Pancreas (tissue), 10 donors: Measurements from ENCODE around the gene EREG. TPM values are rescaled to one million over a fixed set of nuclear protein-coding genes. Genes with fewer than 3 reads are reported as not detected.
A peak's percentile ranks its signal among the peaks of the same experiment; 100 is the strongest.
"Not testable (repeated sequence)": the region's sequence is repeated elsewhere in the genome, so short reads cannot be mapped to it uniquely, and the experiment has no call there.

Source experiments
- ATAC-seq, 4 donors: fragments of 200-7000 bp; cut with Tn5 transposase; one replicate each; pipeline versions ENCODE4 v1.8.0 to v1.9.1; 2020; ENCODE audit warnings: mild to moderate bottlenecking in 4 of 4, moderate library complexity in 4 of 4
- DNase-seq, 6 donors: peaks; one replicate each; pipeline ENCODE4 v3.0.0-alpha.2; 2020
- FAIRE-seq: peaks from 2 replicates; lab custom pipeline; 2012; peaks lifted over from hg19 to GRCh38; lab: Jason Lieb, UNC
- H3K27ac ChIP-seq, 4 donors: fragments of 200-600 bp; sonication (generic); 1 replicate in 3 of 4; 2 replicates in 1 of 4; pipeline versions ENCODE4 v1.5.0 to v1.8.0; 2020
- H3K27me3 ChIP-seq, 4 donors: fragments of 200-600 bp; one replicate each; pipeline ENCODE4 v1.8.0; 2021
- H3K36me3 ChIP-seq, 3 donors: fragments of 200-600 bp; sonication (generic) in 1 of 3; one replicate each; pipeline versions ENCODE4 v1.5.0 to v1.8.0; 2020 to 2021
- H3K4me1 ChIP-seq, 3 donors: fragments of 200-600 bp; one replicate each; pipeline ENCODE4 v1.8.0; 2021
- H3K4me3 ChIP-seq, 4 donors: fragments of 200-600 bp; sonication (generic) in 2 of 4; one replicate each; pipeline versions ENCODE4 v1.5.0 to v1.8.0; 2020 to 2021
- H3K9me3 ChIP-seq, 4 donors: fragments of 200-600 bp; one replicate each; pipeline ENCODE4 v1.8.0; 2021
- WGBS, 2 donors: extraction: QIAGEN DNeasy Blood & Tissue Kit; methylation state at CpG; one replicate each; pipeline ENCODE4 v1.1.7; 2013; 5-methylcytosine and 5-hydroxymethylcytosine counted together
- intact Hi-C, 3 donors: fragments of 100-400 bp; cut with DNase I; formaldehyde crosslinking; loops; one replicate each; pipeline versions ENCODE4 v1.11.1 to v1.14.2; 2022
- polyA plus RNA-seq, 2 donors: library from polyadenylated mRNA; stranded (reverse); fragments of 200-250 nt; gene quantifications; one replicate each; pipeline ENCODE4 v1.2.3, GENCODE V29; 2013
- total RNA-seq, 6 donors: library from RNA; stranded (reverse); fragmentation: NEBNext Ultra II Directional in 4 of 6; extraction: Animal tissue kit (Norgen Biotek cat#: 25700) in 4 of 6; gene quantifications; one replicate each; pipeline versions ENCODE4 v1.2.1 to v1.2.4, GENCODE V29; 2021 to 2023
- TF ChIP-seq, protein P1 (sequence below), 4 donors: fragments of 200-600 bp; sonication (generic) in 3 of 4; IDR thresholded peaks; one replicate each; pipeline versions ENCODE4 v1.5.0 to v1.8.0; 2021; ENCODE audit warnings: antibody characterized with exemption in 4 of 4
- donor health status: healthy with polysubstance abuse.
- donor health status: DM: no; HTN: no; CAD: no; lungs with moderate emphysema.
- donor health status: DM: no; HTN: no; CAD: no.
- donor health status: control.
- donor health status: control.
- donor health status: Bipolar disorder and iron deficiency.
- donor health status: DM: yes; HTN: yes; CAD: no.
- donor health status: DM: no; HTN: no; CAD: no.
- donor health status: DM: no; HTN: no; CAD: no.
- donor health status: DM: yes; HTN: yes; CAD: no.

EREG gene
- total and polyA plus RNA-seq, 8 donors, result 0.06 to 0.09 (median 0.09) TPM; not detected in 5

DNA sequence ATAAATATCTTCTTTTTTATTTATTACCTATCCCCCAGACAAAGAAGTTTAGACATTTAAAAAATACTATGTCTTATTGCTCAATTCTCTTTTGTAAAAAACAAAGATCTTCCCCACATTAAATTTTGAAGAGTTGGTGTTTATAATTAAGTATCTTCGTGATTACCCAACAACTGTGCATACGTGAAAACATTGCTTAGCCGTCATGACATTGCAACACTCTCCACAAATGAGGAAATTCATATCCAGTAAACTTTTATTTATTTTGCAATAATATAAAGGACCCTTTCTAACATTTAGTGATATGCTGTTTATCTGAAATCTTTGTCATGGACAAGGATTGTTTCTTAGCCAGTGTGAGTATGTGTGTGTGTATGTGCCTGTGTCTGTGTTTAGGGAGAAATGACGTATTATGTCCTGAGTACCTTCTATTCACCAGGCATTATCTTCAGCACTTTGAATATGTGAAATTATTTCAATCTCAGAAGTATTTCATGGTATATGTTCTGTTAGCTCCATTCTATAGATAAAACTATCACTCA lies 26.1 kb upstream of the EREG start:
- H3K9me3 ChIP-seq, result no peaks in the 10 kb centered on the region
- H3K27me3 ChIP-seq, result no peaks in the 10 kb centered on the region
- DNase-seq (no peak), ATAC-seq (peak in 1 of 4 donors; percentile 27), FAIRE-seq (no peak)
- intact Hi-C loops, result no loop called here
- 75 to 86% methylated on average over 4 of the region's 4 CpGs for WGBS, 2 donors
- no peak overlapping the region for H3K4me3 ChIP-seq
- H3K36me3 ChIP-seq, result no peaks in the 10 kb centered on the region
- TF ChIP-seq, protein P1, sequence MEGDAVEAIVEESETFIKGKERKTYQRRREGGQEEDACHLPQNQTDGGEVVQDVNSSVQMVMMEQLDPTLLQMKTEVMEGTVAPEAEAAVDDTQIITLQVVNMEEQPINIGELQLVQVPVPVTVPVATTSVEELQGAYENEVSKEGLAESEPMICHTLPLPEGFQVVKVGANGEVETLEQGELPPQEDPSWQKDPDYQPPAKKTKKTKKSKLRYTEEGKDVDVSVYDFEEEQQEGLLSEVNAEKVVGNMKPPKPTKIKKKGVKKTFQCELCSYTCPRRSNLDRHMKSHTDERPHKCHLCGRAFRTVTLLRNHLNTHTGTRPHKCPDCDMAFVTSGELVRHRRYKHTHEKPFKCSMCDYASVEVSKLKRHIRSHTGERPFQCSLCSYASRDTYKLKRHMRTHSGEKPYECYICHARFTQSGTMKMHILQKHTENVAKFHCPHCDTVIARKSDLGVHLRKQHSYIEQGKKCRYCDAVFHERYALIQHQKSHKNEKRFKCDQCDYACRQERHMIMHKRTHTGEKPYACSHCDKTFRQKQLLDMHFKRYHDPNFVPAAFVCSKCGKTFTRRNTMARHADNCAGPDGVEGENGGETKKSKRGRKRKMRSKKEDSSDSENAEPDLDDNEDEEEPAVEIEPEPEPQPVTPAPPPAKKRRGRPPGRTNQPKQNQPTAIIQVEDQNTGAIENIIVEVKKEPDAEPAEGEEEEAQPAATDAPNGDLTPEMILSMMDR (IDR thresholded peaks at IDR 0.05), result no peak
- no peaks in the 10 kb centered on the region for H3K4me1 ChIP-seq
- no peak overlapping the region for H3K27ac ChIP-seq

DNA sequence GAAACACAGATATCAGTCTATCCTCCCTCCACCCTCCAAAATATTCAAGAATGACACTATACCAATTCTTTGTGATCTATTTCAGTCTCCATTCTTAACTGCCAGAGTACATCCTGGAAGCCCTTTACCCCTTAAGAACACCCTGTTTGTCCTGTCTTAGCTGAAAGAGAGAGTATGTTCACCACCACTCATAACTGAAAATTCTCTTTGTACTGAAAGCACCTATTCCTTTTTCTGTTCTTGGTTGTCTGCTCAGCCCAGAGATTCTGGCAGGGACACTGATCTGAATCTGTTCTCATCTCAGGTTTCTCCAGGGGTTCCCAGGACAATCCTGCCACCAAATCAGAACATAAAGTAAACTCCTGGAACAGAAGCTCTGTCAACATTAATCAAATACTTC lies 25.4 kb upstream of the EREG start:
- no peak overlapping the region for H3K4me3 ChIP-seq
- ATAC-seq, result no peak
- H3K27ac ChIP-seq, result no peak overlapping the region
- FAIRE-seq, result no peak
- H3K27me3 ChIP-seq, result no peaks in the 10 kb centered on the region
- H3K9me3 ChIP-seq, result no peaks in the 10 kb centered on the region
- H3K36me3 ChIP-seq, result no peaks in the 10 kb centered on the region
- intact Hi-C loops, result no loop called here
- TF ChIP-seq, protein P1 (IDR thresholded peaks at IDR 0.05), result no peak
- DNase-seq, result no peak
- no peaks in the 10 kb centered on the region for H3K4me1 ChIP-seq

DNA sequence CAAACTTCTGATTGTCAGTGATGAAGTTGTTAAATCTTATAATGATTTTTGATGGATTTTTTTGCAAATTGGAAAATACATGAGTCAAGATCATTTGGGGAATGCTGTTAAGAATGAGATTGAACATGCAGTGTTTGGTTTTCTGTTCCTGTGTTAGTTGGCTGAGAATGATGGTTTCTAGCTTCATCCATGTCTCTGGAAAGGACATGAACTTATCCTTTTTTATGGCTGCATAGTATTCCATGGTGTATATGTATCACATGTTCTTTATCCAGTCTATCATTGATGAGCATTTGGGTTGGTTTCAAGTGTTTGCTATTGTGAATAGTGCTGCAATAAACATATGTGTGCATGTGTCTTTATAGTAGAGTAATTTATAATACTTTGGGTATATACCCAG lies 24.5 kb upstream of the EREG start:
- FAIRE-seq, intact Hi-C loops, ATAC-seq, H3K36me3 ChIP-seq, DNase-seq, H3K9me3 ChIP-seq, H3K27ac ChIP-seq, H3K4me1 ChIP-seq, H3K27me3 ChIP-seq, H3K4me3 ChIP-seq: not testable (repeated sequence)

DNA sequence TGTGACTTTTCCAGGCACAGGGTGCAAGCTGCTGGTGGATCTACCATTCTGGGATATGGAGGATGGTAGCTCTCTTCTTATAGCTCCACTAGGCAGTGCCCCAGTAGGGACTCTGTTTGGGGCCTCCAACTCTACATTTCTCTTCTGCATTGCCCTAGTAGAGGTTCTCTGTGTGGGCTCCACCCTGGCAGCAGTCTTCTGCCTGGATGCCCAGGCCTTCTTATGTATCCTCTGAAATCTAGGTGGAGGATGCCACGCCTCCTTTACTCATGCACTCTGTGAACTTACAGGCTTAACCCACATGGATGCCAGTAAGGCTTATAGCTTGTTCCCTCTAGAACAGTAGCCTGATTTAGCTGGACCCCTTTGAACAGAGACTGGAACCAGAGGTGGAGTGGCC lies 20.9 kb upstream of the EREG start:
- intact Hi-C loops, result no loop called here
- no peaks in the 10 kb centered on the region for H3K36me3 ChIP-seq
- H3K9me3 ChIP-seq, result no peaks in the 10 kb centered on the region
- DNase-seq (no peak), FAIRE-seq (no peak), ATAC-seq (no peak)
- H3K27ac ChIP-seq, result no peak overlapping the region
- no peaks in the 10 kb centered on the region for H3K27me3 ChIP-seq
- H3K4me1 ChIP-seq, result no peaks in the 10 kb centered on the region
- H3K4me3 ChIP-seq, result no peak overlapping the region
- WGBS, 2 donors, result 22 to 74% methylated on average over 1 of the region's 1 CpG
- TF ChIP-seq, protein P1 (IDR thresholded peaks at IDR 0.05), result no peak

DNA sequence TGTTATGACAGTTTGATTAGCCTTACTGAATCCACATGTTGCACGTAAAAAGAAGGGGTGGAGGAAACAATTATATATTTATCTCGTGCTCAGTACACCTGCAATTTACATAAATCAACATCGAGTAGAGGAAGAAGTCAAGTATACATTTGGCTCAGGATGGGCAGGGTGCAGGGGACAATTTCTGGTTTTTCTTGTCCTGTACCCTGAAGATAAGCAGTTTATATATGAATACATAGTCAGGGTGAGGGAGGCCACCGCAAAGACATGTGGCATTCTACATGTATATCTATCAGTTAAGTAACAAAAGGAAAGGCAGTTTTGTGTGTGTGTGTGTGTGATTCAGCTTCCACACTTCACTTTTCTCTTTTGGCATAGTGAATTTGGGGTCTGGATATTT lies 11.1 kb upstream of the EREG start:
- TF ChIP-seq, protein P1 (IDR thresholded peaks at IDR 0.05), result no peak
- no peaks in the 10 kb centered on the region for H3K27me3 ChIP-seq

More for the DNA sequence above, 11.1 kb upstream of the EREG start:
- no peak overlapping the region for H3K27ac ChIP-seq
- H3K4me1 ChIP-seq, result no peaks in the 10 kb centered on the region
- no peak overlapping the region for H3K4me3 ChIP-seq
- intact Hi-C loops, result no loop called here
- H3K36me3 ChIP-seq, result no peaks in the 10 kb centered on the region
- H3K9me3 ChIP-seq, result no peaks in the 10 kb centered on the region
- DNase-seq, result no peak
- 52 to 53% methylated on average over 4 of the region's 4 CpGs for WGBS, 2 donors
- no peak for ATAC-seq
- no peak for FAIRE-seq
